Natural killer cell (primary cell): Measurements from ENCODE around the gene MTRF1. TPM values are rescaled to one million over a fixed set of nuclear protein-coding genes. Genes with fewer than 3 reads are reported as not detected.

ENCODE experiments used
- ATAC-seq, 3 donors: fragments of 150-1000 bp in 2 of 3; fragments of 200-7000 bp in 1 of 3; cut with Tn5 transposase; 1 replicate in 1 of 3; 2 replicates in 2 of 3; pipeline ENCODE4 v1.10.0; 2021; ENCODE audit warnings: mild to moderate bottlenecking in 2 of 3, moderate library complexity in 2 of 3
- DNase-seq, 2 donors: peaks; one replicate each; pipeline versions ENCODE4 v3.0.0 to v3.0.0-alpha.2; 2013 to 2021; ENCODE audit warnings: mixed read lengths in 1 of 2
- H3K27ac ChIP-seq: one replicate; pipeline ENCODE4 v1.5.1; 2013; ENCODE audit warnings: mild to moderate bottlenecking, low read length
- H3K27me3 ChIP-seq: one replicate; pipeline ENCODE4 v1.6.1; 2013; ENCODE audit warnings: low read length; ENCODE audit not compliant: control insufficient read depth, insufficient read depth
- H3K36me3 ChIP-seq: one replicate; pipeline ENCODE4 v1.6.1; 2013; ENCODE audit warnings: low read length; ENCODE audit not compliant: control insufficient read depth, insufficient read depth
- H3K4me1 ChIP-seq: one replicate; pipeline ENCODE4 v1.6.1; 2013; ENCODE audit warnings: low read length; ENCODE audit not compliant: control insufficient read depth, insufficient read depth
- H3K4me3 ChIP-seq: one replicate; pipeline ENCODE4 v1.5.1; 2013; ENCODE audit warnings: low read length
- H3K9me3 ChIP-seq: one replicate; pipeline ENCODE4 v1.6.1; 2013; ENCODE audit warnings: low read length; ENCODE audit not compliant: control insufficient read depth, insufficient read depth
- H3K27ac Mint-ChIP-seq, 2 donors: one replicate each; pipeline ENCODE4 v1.8.0; 2022; ENCODE audit warnings: mild to moderate bottlenecking in 2 of 2, mixed read lengths in 2 of 2, moderate library complexity in 1 of 2
- H3K27me3 Mint-ChIP-seq, 2 donors: one replicate each; pipeline ENCODE4 v1.8.0; 2022; ENCODE audit warnings: low read depth in 2 of 2, mixed read lengths in 2 of 2
- H3K36me3 Mint-ChIP-seq: one replicate; pipeline ENCODE4 v1.8.0; 2022; ENCODE audit warnings: mixed read lengths
- H3K4me1 Mint-ChIP-seq, 2 donors: one replicate each; pipeline ENCODE4 v1.8.0; 2022; ENCODE audit warnings: mixed read lengths in 2 of 2
- H3K4me3 Mint-ChIP-seq: one replicate; pipeline ENCODE4 v1.8.0; 2022; ENCODE audit warnings: mild to moderate bottlenecking, moderate library complexity, mixed read lengths
- H3K9me3 Mint-ChIP-seq, 2 donors: one replicate each; pipeline ENCODE4 v1.8.0; 2022; ENCODE audit warnings: mixed read lengths in 2 of 2
- CTCF ChIP-seq: fragments of 200-600 bp; IDR thresholded peaks from one replicate; pipeline ENCODE4 v1.8.0; 2022; ENCODE audit warnings: antibody characterized with exemption
- WGBS: methylation state at CpG from one replicate; pipeline ENCODE4 v1.1.7; 2013; ENCODE audit warnings: missing lambda C conversion rate; ENCODE audit not compliant: insufficient coverage; 5-methylcytosine and 5-hydroxymethylcytosine counted together
- intact Hi-C: fragments of 100-400 bp; cut with micrococcal nuclease; formaldehyde crosslinking; loops from one replicate; pipeline ENCODE4 v1.14.2; 2022
- total RNA-seq, 4 donors: library from RNA; stranded (reverse); fragments of 120-200 nt in 1 of 4; gene quantifications; one replicate each; pipeline versions ENCODE4 v1.2.3 to v1.2.4, GENCODE V29; 2013 to 2022

MTRF1 gene
- total RNA-seq, 3 donors from 2014 or later (not counting 1 experiment from before 2014, with no cell fraction given) = 20.3 to 24.1 (median 24.0) TPM

GRCh38 chr13:41299316-41300094, 36.1 kb upstream of the MTRF1 start:
- DNase-seq (no peak), ATAC-seq (no peak)
- Histone ChIP-seq H3K9me3 (no peaks in the 10 kb centered on the region), H3K27me3 (no peaks in the 10 kb centered on the region), H3K36me3 (no peaks in the 10 kb centered on the region), H3K27ac (no peak overlapping the region), H3K4me3 (no peak overlapping the region), H3K4me1 (no peaks in the 10 kb centered on the region)
- TF ChIP-seq CTCF = no peak
- peaks cover 6 to 8% of the 10 kb centered on the region in 2 donors for H3K27me3 Mint-ChIP-seq
- intact Hi-C loops = no loop called here
- no peaks in the 10 kb centered on the region for H3K9me3 Mint-ChIP-seq
- 74% methylated on average over 3 of the region's 4 CpGs for WGBS
- no peak overlapping the region for H3K4me3 Mint-ChIP-seq
- no peaks in the 10 kb centered on the region for H3K36me3 Mint-ChIP-seq
- no peaks in the 10 kb centered on the region for H3K4me1 Mint-ChIP-seq
- H3K27ac Mint-ChIP-seq = no peak overlapping the region

GRCh38 chr13:41296879-41297646, 33.7 kb upstream of the MTRF1 start:
- Mint-ChIP-seq H3K4me1 (no peaks in the 10 kb centered on the region), H3K9me3 (no peaks in the 10 kb centered on the region), H3K4me3 (no peak overlapping the region), H3K36me3 (no peaks in the 10 kb centered on the region), H3K27ac (no peak overlapping the region), H3K27me3 (peaks cover 6 to 9% of the 10 kb centered on the region in 2 donors)
- no peak overlapping the region for H3K4me3 ChIP-seq
- intact Hi-C loops = no loop called here
- H3K27me3 ChIP-seq = no peaks in the 10 kb centered on the region
- no peaks in the 10 kb centered on the region for H3K9me3 ChIP-seq
- no peak overlapping the region for H3K27ac ChIP-seq
- ATAC-seq (no peak), DNase-seq (no peak)
- TF ChIP-seq CTCF = no peak
- H3K4me1 ChIP-seq = no peaks in the 10 kb centered on the region
- 96% methylated on average over 3 of the region's 3 CpGs for WGBS
- no peaks in the 10 kb centered on the region for H3K36me3 ChIP-seq

- Histone ChIP-seq H3K27me3 (no peaks in the 10 kb centered on the region), H3K36me3 (no peaks in the 10 kb centered on the region), H3K4me1 (no peaks in the 10 kb centered on the region), H3K4me3 (no peak overlapping the region), H3K9me3 (no peaks in the 10 kb centered on the region), H3K27ac (no peak overlapping the region)
- TF ChIP-seq CTCF = no peak
- H3K4me1 Mint-ChIP-seq = no peaks in the 10 kb centered on the region
- H3K27me3 Mint-ChIP-seq = peaks cover 8 to 17% of the 10 kb centered on the region in 2 donors
- H3K27ac Mint-ChIP-seq = no peak overlapping the region
- DNase-seq (no peak), ATAC-seq (no peak)
- no peaks in the 10 kb centered on the region for H3K36me3 Mint-ChIP-seq
- no peak overlapping the region for H3K4me3 Mint-ChIP-seq
- intact Hi-C loops = no loop called here
- 94% methylated on average over 1 of the region's 1 CpG for WGBS
- H3K9me3 Mint-ChIP-seq = no peaks in the 10 kb centered on the region
These were observed 32.6 kb upstream of the MTRF1 start for GRCh38 chr13:41295973-41296372.
